ENCODE results near the gene NUTM2D. TPM values are rescaled to one million over a fixed set of nuclear protein-coding genes. Genes with fewer than 3 reads are reported as not detected.
A peak's percentile ranks its signal among the peaks of the same experiment; 100 is the strongest.
"Not testable (repeated sequence)": the region's sequence is repeated elsewhere in the genome, so short reads cannot be mapped to it uniquely, and the experiment has no call there.

The NUTM2D gene
- total and polyA plus RNA-seq, 2 donors (not counting 1 experiment from before 2014, with no cell fraction given) = 2.4 to 4.2 TPM

DNA sequence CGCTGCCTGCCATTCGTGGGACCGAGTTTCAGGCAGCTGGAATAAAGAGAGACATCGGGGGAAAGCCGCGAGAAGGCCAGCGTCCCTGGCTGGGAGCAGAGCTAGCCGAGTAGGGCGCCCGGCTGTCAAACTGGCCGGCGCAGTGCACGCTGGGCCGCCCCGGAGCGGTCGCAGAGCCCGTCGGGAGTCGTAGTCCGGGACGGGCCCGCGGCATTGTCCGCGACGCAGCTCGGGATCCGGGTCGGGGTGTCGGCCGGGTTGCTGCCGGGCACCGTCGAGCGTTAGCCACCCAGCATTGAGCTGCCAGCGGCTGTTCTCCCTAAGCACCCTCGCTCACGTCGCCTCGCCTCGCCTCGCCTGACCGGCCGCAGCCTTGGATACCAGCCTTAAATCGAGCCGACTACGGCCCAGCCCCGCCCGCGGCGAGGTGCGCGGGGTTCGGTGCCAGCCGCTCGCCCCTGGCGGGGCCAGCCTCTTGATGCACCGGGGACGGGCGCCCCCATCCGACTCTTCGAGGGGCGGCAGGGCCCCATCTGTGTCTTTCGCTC is 14.8 kb upstream of the NUTM2D start:
- H3K9me3 Mint-ChIP-seq (ENCODE audit: insufficient read depth); H3K4me2 ChIP-seq (replicated peaks; ENCODE audit: low read depth, low read length, poor library complexity, severe bottlenecking); H3K27me3 ChIP-seq (replicated peaks in 1 of 4; ENCODE audit: control extremely low read depth in 1 of 4, control insufficient read depth in 3 of 4, insufficient read depth in 4 of 4, low read length in 3 of 4); H3K79me2 ChIP-seq (ENCODE audit: control insufficient read depth, insufficient read depth, low read length); H3K4me1 ChIP-seq (ENCODE audit: control insufficient read depth in 2 of 2, insufficient read depth in 2 of 2, low read length in 2 of 2); H4K20me1 ChIP-seq (ENCODE audit: control insufficient read depth, insufficient read depth, low read length, poor library complexity, severe bottlenecking); H3K27me3 Mint-ChIP-seq; POLR2A ChIA-PET; H3K36me3 ChIP-seq (replicated peaks in 1 of 2; ENCODE audit: control extremely low read depth in 1 of 2, control insufficient read depth in 1 of 2, extremely low read depth in 1 of 2, insufficient read depth in 2 of 2, low read length in 1 of 2); intact Hi-C loops (cut with micrococcal nuclease); H3K9me3 ChIP-seq (ENCODE audit: control extremely low read depth in 1 of 3, control insufficient read depth in 2 of 3, insufficient read depth in 1 of 3, low read length in 2 of 3): not testable (repeated sequence)
- TF ChIP-seq, protein P1, sequence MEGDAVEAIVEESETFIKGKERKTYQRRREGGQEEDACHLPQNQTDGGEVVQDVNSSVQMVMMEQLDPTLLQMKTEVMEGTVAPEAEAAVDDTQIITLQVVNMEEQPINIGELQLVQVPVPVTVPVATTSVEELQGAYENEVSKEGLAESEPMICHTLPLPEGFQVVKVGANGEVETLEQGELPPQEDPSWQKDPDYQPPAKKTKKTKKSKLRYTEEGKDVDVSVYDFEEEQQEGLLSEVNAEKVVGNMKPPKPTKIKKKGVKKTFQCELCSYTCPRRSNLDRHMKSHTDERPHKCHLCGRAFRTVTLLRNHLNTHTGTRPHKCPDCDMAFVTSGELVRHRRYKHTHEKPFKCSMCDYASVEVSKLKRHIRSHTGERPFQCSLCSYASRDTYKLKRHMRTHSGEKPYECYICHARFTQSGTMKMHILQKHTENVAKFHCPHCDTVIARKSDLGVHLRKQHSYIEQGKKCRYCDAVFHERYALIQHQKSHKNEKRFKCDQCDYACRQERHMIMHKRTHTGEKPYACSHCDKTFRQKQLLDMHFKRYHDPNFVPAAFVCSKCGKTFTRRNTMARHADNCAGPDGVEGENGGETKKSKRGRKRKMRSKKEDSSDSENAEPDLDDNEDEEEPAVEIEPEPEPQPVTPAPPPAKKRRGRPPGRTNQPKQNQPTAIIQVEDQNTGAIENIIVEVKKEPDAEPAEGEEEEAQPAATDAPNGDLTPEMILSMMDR (IDR thresholded peaks at IDR 0.05) = peak; percentile 47
- ATAC-seq (ENCODE audit: low read depth) = peak; percentile 76
- H2AFZ ChIP-seq (ENCODE audit: insufficient read depth, low read depth, low read length, poor library complexity, severe bottlenecking) = peak overlapping the region; percentile 76
- peak overlapping the region; percentile 86 for H3K4me3 Mint-ChIP-seq
- CTCF ChIA-PET = interaction anchor here (0.7 kb wide), 1 partner anchor 816 kb away, joined by 3 read pairs; no protein-coding TSS in a partner anchor
- peak overlapping the region; percentile 28 to 67 for H3K27ac ChIP-seq (ENCODE audit: low read length in 2 of 2)
- H3K9ac ChIP-seq (ENCODE audit: low read length) = peak overlapping the region; percentile 70
- H3K4me3 ChIP-seq (ENCODE audit: control extremely low read depth in 1 of 5, extremely low read depth in 1 of 5, insufficient read depth in 1 of 5, low read depth in 2 of 5, low read length in 4 of 5) = peak overlapping the region in 4 of 5 experiments; percentile 42 to 67 (median 60)
- WGBS (ENCODE audit: insufficient coverage) = 1% methylated on average over 24 of the region's 65 CpGs
- peak overlapping the region; percentile 91 for H3K27ac Mint-ChIP-seq
- peak; percentile 89 for DNase-seq
- peaks cover 14% of the 10 kb centered on the region for H3K4me1 Mint-ChIP-seq

DNA sequence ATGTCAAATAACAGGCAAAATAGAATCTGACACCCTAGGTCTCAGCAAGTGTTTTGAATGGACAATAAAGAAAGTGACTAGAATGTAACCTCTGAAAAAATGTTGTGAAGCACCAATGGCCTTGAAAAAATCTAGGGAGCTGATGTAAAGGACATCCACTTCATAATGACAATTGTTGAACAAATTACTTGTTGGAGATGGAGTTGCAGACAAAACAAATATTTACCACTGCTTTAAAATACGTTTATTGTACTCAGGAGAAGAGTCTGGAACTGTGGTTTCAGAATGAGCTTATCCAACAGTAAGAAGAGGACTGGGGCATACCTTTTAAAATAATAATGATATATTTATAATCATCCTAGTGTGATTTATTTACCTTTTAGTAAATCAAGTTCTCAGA is 11.8 kb upstream of the NUTM2D start:
- H4K20me1 ChIP-seq (ENCODE audit: control insufficient read depth, insufficient read depth, low read length, poor library complexity, severe bottlenecking); H3K4me3 ChIP-seq (ENCODE audit: control extremely low read depth in 1 of 5, extremely low read depth in 1 of 5, insufficient read depth in 1 of 5, low read depth in 2 of 5, low read length in 4 of 5); intact Hi-C loops (cut with micrococcal nuclease); H3K27me3 Mint-ChIP-seq; H2AFZ ChIP-seq (ENCODE audit: insufficient read depth, low read depth, low read length, poor library complexity, severe bottlenecking); POLR2A ChIA-PET; H3K27ac ChIP-seq (ENCODE audit: low read length in 2 of 2); H3K9me3 ChIP-seq (ENCODE audit: control extremely low read depth in 1 of 3, control insufficient read depth in 2 of 3, insufficient read depth in 1 of 3, low read length in 2 of 3); H3K4me1 ChIP-seq (ENCODE audit: control insufficient read depth in 2 of 2, insufficient read depth in 2 of 2, low read length in 2 of 2); H3K36me3 ChIP-seq (replicated peaks in 1 of 2; ENCODE audit: control extremely low read depth in 1 of 2, control insufficient read depth in 1 of 2, extremely low read depth in 1 of 2, insufficient read depth in 2 of 2, low read length in 1 of 2); H3K79me2 ChIP-seq (ENCODE audit: control insufficient read depth, insufficient read depth, low read length); H3K27ac Mint-ChIP-seq; H3K9me3 Mint-ChIP-seq (ENCODE audit: insufficient read depth); H3K4me3 Mint-ChIP-seq; DNase-seq; CTCF ChIA-PET; H3K9ac ChIP-seq (ENCODE audit: low read length); H3K4me2 ChIP-seq (replicated peaks; ENCODE audit: low read depth, low read length, poor library complexity, severe bottlenecking); H3K27me3 ChIP-seq (replicated peaks in 1 of 4; ENCODE audit: control extremely low read depth in 1 of 4, control insufficient read depth in 3 of 4, insufficient read depth in 4 of 4, low read length in 3 of 4); H3K4me1 Mint-ChIP-seq; ATAC-seq (ENCODE audit: low read depth): not testable (repeated sequence)
- WGBS (ENCODE audit: insufficient coverage) = no CpG with 5 or more reads among the region's 1 CpG

DNA sequence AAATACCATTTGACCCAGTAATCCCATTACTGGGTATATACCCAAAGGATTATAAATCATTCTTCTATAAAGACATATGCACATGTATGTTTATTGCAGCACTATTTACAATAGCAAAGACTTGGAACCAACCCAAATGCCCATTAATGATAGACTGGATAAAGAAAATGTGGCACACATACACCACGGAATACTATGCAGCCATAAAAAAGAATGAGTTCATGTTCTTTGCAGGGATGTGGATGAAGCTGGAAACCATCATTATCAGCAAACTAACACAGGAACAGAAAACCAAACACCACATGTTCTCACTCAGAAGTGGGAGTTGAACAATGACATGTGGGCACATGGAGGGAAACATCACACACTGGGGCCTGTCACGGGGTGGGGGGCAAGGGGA is 7.4 kb upstream of the NUTM2D start:
- H3K4me1 Mint-ChIP-seq; H3K27ac ChIP-seq (ENCODE audit: low read length in 2 of 2); POLR2A ChIA-PET; H3K27me3 Mint-ChIP-seq; H3K4me3 Mint-ChIP-seq; H3K79me2 ChIP-seq (ENCODE audit: control insufficient read depth, insufficient read depth, low read length); DNase-seq; ATAC-seq (ENCODE audit: low read depth); H3K4me2 ChIP-seq (replicated peaks; ENCODE audit: low read depth, low read length, poor library complexity, severe bottlenecking); intact Hi-C loops (cut with micrococcal nuclease); H2AFZ ChIP-seq (ENCODE audit: insufficient read depth, low read depth, low read length, poor library complexity, severe bottlenecking); H3K4me3 ChIP-seq (ENCODE audit: control extremely low read depth in 1 of 5, extremely low read depth in 1 of 5, insufficient read depth in 1 of 5, low read depth in 2 of 5, low read length in 4 of 5); H3K9me3 ChIP-seq (ENCODE audit: control extremely low read depth in 1 of 3, control insufficient read depth in 2 of 3, insufficient read depth in 1 of 3, low read length in 2 of 3); H3K27ac Mint-ChIP-seq; H3K36me3 ChIP-seq (replicated peaks in 1 of 2; ENCODE audit: control extremely low read depth in 1 of 2, control insufficient read depth in 1 of 2, extremely low read depth in 1 of 2, insufficient read depth in 2 of 2, low read length in 1 of 2); H3K27me3 ChIP-seq (replicated peaks in 1 of 4; ENCODE audit: control extremely low read depth in 1 of 4, control insufficient read depth in 3 of 4, insufficient read depth in 4 of 4, low read length in 3 of 4); H3K4me1 ChIP-seq (ENCODE audit: control insufficient read depth in 2 of 2, insufficient read depth in 2 of 2, low read length in 2 of 2); H3K9me3 Mint-ChIP-seq (ENCODE audit: insufficient read depth); H3K9ac ChIP-seq (ENCODE audit: low read length); H4K20me1 ChIP-seq (ENCODE audit: control insufficient read depth, insufficient read depth, low read length, poor library complexity, severe bottlenecking); CTCF ChIA-PET: not testable (repeated sequence)
- no CpG with 5 or more reads among the region's 2 CpGs for WGBS (ENCODE audit: insufficient coverage)

Measured in B cell (primary cell).